ENCODE measurements around the gene LHFPL6. TPM values are rescaled to one million over a fixed set of nuclear protein-coding genes. Genes with fewer than 3 reads are reported as not detected.

The LHFPL6 gene
- total RNA-seq, 1 donor from 2014 or later: 112 TPM

DNA sequence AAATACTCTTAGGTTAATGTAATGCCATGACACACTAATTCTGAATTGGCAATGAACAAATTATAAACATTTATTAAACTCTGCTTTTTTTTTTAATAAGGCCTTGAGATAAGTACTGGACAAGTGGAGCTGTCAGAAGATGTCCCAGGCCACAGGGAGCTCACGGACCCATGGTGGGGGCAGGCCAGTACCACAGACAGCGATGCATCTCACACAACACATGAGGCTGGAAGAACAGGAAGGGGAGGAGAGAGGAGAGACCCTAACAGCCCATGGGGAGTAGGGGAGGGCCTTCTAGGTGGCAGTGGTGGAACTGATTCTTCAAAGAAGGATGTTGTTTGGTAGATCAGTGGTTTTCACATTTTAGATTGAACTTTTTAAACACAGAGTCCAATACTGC is 128.4 kb downstream of the LHFPL6 start:
- DNase-seq (ENCODE audit: low spot score): no peak

DNA sequence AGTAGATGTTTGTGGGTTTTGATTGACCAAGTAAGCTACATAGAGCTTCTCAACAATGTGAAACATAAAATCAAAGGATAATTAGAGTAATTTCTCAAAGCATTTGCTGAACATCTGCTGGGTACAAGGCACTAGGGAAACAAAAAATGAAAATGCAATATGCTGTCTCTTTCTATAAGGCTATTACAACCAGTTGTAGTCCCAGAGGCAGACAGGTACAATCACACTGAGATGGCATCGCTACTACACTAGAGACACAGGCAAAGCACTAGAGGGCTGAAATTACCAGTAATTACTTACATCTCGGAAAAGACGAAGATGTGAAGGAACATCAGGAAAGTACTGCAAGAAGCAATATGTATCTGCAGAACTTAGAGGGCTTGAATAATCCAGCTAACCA is 133.3 kb downstream of the LHFPL6 start:
- DNase-seq (ENCODE audit: low spot score): no peak

DNA sequence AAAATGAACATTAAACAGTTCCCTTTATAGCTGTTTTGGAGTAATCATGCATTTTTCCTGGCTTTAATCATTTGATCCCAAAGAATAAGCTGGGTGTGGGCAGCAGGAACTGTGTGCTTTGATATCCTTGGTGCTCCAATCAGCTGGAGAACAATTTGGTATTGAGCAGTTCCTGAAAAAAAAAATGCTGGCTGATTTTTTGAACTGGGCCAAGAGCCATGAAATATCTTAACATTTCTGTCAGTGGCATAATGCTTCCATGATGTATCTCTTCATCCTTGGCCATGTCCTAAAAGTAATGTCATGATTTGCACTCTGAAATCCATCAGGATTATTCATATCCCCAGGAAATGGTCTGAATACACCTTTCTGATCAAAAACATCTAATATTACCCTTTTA is 134.7 kb downstream of the LHFPL6 start:
- no peak for DNase-seq (ENCODE audit: low spot score)

DNA sequence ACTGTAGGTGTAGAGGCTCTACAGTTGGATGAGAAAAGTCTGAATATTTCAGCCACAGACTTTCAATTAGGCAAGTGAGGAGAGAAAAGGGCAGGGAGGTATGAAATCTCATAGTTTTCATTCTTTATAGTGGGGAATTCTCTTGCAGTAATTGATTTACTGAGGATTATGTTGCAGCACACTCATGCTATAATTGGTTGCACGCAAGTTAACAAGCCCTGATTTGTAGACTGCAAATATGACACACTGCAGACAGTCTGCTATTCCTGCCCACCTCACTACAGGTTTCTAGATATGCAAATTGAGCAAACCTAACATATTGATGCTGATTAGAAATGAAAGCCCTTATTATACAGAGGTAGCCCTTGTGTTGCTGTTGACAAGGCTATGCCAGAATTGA is 139.4 kb downstream of the LHFPL6 start:
- DNase-seq (ENCODE audit: low spot score): no peak

- DNase-seq (ENCODE audit: low spot score): no peak
Observed at GRCh38 chr13:39462906-39463305, 140.1 kb downstream of the LHFPL6 start.

DNA sequence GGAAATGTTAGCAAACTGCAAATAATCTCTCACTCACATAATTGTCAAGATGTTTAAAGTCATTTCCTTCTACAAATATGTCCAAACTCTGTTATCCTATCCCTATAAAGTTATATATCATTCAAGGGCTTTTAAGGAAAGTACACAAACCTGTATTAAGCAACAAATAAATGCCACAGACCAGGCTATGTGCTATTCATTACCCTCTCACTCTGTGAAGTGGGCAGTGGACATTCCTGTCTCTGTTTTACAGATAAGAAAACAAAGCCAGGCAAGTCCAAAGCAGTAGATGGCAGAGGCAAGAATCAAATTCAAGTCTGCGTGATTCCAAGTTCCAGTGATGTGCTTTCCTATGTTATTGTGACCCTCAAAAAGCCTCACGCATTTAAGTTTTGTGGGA is 140.6 kb downstream of the LHFPL6 start:
- no peak for DNase-seq (ENCODE audit: low spot score)

DNA sequence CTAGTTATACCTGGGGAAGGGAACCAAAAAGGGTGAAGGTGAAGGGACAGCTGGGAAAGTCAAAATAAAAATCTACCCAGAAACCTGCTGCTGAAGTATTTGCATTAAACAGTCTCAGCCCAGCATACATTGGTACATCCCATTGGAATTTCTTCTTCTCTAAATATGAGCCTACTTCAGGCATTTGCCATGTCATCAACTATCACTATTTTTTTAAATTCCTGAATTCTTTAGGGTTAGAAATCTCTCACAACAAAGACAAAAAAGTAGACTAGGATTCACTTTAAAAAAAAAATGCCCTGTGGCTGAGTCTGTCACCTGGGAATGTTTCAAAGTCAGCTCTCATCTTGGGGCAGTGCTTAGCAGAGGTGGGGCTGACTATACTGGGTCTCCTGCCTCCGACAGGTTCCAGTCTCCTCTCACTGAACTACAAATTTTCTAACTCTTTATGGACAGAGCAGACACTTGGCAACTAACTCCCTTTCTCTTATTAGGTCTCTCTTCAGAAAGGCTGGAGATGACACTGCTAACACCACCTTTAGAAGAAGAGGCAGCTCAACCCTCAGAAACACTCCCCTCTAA is 141.2 kb downstream of the LHFPL6 start:
- DNase-seq (ENCODE audit: low spot score): no peak

GRCh38 chr13:39457274-39457673 is 145.7 kb downstream of the LHFPL6 start:
- DNase-seq (ENCODE audit: low spot score): no peak

- no peak for DNase-seq (ENCODE audit: low spot score)
Observed at GRCh38 chr13:39455521-39456175, 147.3 kb downstream of the LHFPL6 start.

DNA sequence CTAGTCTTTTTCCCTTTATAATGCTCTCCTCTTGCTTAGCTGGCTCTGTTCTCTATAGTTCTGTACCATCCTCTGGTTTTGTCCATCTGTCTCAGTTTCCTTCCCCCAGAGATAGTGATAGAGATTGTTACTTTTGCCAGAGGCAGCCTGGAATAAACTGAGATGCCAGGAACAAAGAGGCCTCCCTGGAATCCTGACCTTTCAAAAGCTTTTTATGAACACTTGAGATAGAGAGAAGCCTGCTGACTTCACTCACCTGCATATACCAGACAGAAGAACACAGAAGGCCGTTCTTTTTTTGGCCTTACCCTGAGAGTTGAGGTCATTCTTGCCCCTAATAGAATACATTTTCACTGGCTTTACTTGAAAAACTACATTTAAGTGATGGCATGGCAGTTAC is 150.2 kb downstream of the LHFPL6 start:
- no peak for DNase-seq (ENCODE audit: low spot score)

GRCh38 chr13:39452417-39452816 is 150.6 kb downstream of the LHFPL6 start:
- DNase-seq (ENCODE audit: low spot score): no peak

GRCh38 chr13:39451860-39452301 is 151.1 kb downstream of the LHFPL6 start:
- DNase-seq (ENCODE audit: low spot score): no peak

GRCh38 chr13:39451301-39451700 is 151.7 kb downstream of the LHFPL6 start:
- no peak for DNase-seq (ENCODE audit: low spot score)

DNA sequence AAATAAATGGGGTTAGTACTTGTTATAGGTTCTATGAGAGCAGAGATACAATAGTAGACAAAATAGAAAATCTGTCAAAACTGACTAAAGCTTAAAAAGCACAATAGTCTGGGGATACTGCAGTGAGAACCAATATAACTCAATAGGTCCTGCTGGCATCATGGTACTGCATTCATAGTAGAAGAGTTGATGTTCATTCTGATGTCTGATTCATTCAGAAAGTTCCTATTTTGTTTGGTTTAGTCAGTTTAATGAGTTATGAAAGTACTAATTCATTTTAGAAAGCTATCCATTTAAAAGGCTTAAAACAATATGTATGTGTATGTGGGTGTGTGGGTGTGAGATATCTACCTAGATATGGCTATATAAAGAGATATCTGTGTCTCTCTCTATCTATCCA is 152.8 kb downstream of the LHFPL6 start:
- no peak for DNase-seq (ENCODE audit: low spot score)

GRCh38 chr13:39448834-39449233 is 154.2 kb downstream of the LHFPL6 start:
- DNase-seq (ENCODE audit: low spot score): no peak

- no peak for DNase-seq (ENCODE audit: low spot score)
Observed at GRCh38 chr13:39446865-39447264, 156.1 kb downstream of the LHFPL6 start.

GRCh38 chr13:39444866-39445265 is 158.1 kb downstream of the LHFPL6 start:
- DNase-seq (ENCODE audit: low spot score): no peak

GRCh38 chr13:39433651-39434050 is 169.3 kb downstream of the LHFPL6 start:
- DNase-seq (ENCODE audit: low spot score): no peak

DNA sequence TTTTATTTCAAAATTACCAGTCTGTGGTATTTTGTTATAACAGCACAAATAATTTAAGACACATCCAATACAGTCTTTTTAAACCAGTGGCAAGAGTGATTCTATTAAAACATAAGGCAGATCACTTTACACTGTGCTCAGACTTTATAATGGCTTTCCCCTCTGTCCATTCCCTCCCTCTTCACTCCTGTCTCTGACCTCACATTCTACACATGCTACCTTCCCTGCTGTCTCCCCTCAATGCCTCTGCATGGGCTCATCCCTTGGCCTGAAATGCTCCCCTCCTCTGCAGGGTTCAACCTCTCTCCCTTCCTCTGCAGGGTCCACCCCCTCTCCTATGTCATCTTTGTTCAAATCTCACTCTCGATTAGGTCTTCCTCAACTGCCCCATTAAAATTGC is 170.8 kb downstream of the LHFPL6 start:
- DNase-seq (ENCODE audit: low spot score): no peak

GRCh38 chr13:39422845-39423565 is 180.0 kb downstream of the LHFPL6 start:
- DNase-seq (ENCODE audit: low spot score): no peak

DNA sequence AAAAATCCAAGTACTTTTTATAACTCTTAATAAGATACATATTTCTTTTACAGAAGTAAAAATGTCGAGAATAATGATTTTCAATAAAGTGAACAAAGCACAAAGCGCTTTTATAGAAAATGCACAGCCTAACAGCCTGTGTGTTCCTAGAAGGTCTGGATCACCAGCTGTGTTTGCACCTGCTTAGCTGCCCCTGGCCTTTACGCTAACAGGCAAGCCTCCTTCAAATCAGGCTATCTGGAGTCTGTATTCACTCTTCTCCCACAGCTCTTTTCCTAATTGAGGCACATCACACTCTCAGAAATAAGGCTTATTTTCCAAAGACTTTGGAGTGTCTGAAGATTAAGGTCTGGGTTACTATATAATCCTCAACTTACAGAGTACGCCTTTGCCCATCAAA is 183.1 kb downstream of the LHFPL6 start:
- DNase-seq (ENCODE audit: low spot score): no peak

DNA sequence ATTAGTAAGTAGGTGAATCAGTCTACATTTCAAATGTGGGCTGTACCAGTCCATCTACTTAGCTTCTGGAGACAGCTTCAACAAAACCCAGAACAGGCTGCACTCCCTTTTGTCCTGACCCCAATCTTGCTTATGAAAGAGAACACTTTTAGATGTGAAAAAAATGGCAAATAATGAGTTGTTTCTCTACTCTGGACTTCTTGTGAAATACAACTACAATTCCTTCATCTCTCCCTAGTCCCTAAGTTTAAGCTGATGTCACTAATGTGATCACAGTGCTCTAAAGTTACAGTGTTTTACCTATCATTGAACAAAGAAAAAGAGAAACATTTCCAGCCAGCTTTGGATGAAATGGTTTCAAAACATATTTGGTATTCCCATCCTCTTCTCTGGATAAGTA is 183.9 kb downstream of the LHFPL6 start:
- no peak for DNase-seq (ENCODE audit: low spot score)

GRCh38 chr13:39418424-39418823 is 184.6 kb downstream of the LHFPL6 start:
- no peak for DNase-seq (ENCODE audit: low spot score)
